T-cell (primary cell): Measurements from ENCODE around the gene LIPK. TPM values are rescaled to one million over a fixed set of nuclear protein-coding genes. Genes with fewer than 3 reads are reported as not detected.
A peak's percentile ranks its signal among the peaks of the same experiment; 100 is the strongest.

Source experiments
- ATAC-seq, 4 experiments: fragments of 200-7000 bp in 3 of 4; fragments of 150-1000 bp in 1 of 4; cut with Tn5 transposase; replicated peaks in 1 of 4; 1 replicate in 3 of 4; 2 replicates in 1 of 4; pipeline ENCODE4 v1.10.0; 2021; ENCODE audit warnings: moderate library complexity in 3 of 4, mild to moderate bottlenecking in 2 of 4, moderate number of reproducible peaks in 1 of 4
- CTCF ChIA-PET, 2 donors: fragments of 300-600 bp; sonication (Branson Sonifier 250); formaldehyde crosslinking; loops; one replicate each; lab custom pipeline; 2022; ENCODE audit warnings: antibody characterized with exemption in 2 of 2; lab: Charles Lee
- POLR2A ChIA-PET, 2 donors: fragments of 300-600 bp; sonication (Branson Sonifier 250); formaldehyde crosslinking; loops; one replicate each; lab custom pipeline; 2022; ENCODE audit warnings: antibody characterized with exemption in 2 of 2; lab: Charles Lee
- DNase-seq, 35 experiments: peaks; one replicate each; pipeline versions ENCODE4 v3.0.0 to v3.0.0-alpha.2; 2013 to 2023
- H3K27ac ChIP-seq: one replicate; pipeline ENCODE4 v1.5.1; 2013; ENCODE audit warnings: low read length
- H3K27me3 ChIP-seq, 2 experiments: replicated peaks in 1 of 2; 1 replicate in 1 of 2; 2 replicates in 1 of 2; pipeline versions ENCODE4 v1.6.1 to v1.7.0; 2013; ENCODE audit warnings: low read length in 1 of 2, mixed read lengths in 1 of 2; ENCODE audit not compliant: control insufficient read depth in 2 of 2, insufficient read depth in 2 of 2; ENCODE audit errors: extremely low read depth in 1 of 2
- H3K36me3 ChIP-seq, 2 donors: 1 replicate in 1 of 2; 2 replicates in 1 of 2; pipeline versions ENCODE4 v1.6.1 to v1.7.0; 2013; ENCODE audit warnings: low read length in 1 of 2; ENCODE audit not compliant: control insufficient read depth in 2 of 2, insufficient read depth in 1 of 2; ENCODE audit errors: extremely low read depth in 1 of 2
- H3K4me1 ChIP-seq, 2 experiments: 1 replicate in 1 of 2; 2 replicates in 1 of 2; pipeline versions ENCODE4 v1.6.1 to v1.7.0; 2013; ENCODE audit warnings: low read length in 2 of 2, mixed read lengths in 1 of 2; ENCODE audit not compliant: insufficient read depth in 2 of 2, control insufficient read depth in 1 of 2; ENCODE audit errors: extremely low read depth in 1 of 2
- H3K4me3 ChIP-seq, 2 donors: 1 replicate in 1 of 2; 2 replicates in 1 of 2; pipeline versions ENCODE4 v1.5.1 to v1.7.0; 2013; ENCODE audit warnings: mild to moderate bottlenecking in 2 of 2, low read length in 1 of 2, moderate library complexity in 1 of 2; ENCODE audit not compliant: control insufficient read depth in 1 of 2; ENCODE audit errors: extremely low read depth in 1 of 2
- H3K9me3 ChIP-seq: 2 replicates; pipeline ENCODE4 v1.7.0; 2013
- H3K27ac Mint-ChIP-seq, 2 donors: one replicate each; pipeline ENCODE4 v1.8.0; 2020 to 2021; ENCODE audit warnings: mild to moderate bottlenecking in 2 of 2, mixed read lengths in 2 of 2
- H3K27me3 Mint-ChIP-seq, 2 donors: one replicate each; pipeline ENCODE4 v1.8.0; 2021 to 2022; ENCODE audit warnings: mixed read lengths in 2 of 2
- H3K36me3 Mint-ChIP-seq: one replicate; pipeline ENCODE4 v1.8.0; 2021; ENCODE audit warnings: mixed read lengths
- H3K4me1 Mint-ChIP-seq, 3 donors: one replicate each; pipeline ENCODE4 v1.8.0; 2020 to 2022; ENCODE audit warnings: mixed read lengths in 3 of 3, mild to moderate bottlenecking in 1 of 3
- H3K4me3 Mint-ChIP-seq, 3 donors: one replicate each; pipeline ENCODE4 v1.8.0; 2020 to 2022; ENCODE audit warnings: mild to moderate bottlenecking in 3 of 3, mixed read lengths in 3 of 3, moderate library complexity in 3 of 3
- H3K9me3 Mint-ChIP-seq, 3 donors: one replicate each; pipeline ENCODE4 v1.8.0; 2020 to 2022; ENCODE audit warnings: mixed read lengths in 3 of 3
- WGBS: methylation state at CpG from one replicate; pipeline ENCODE4 v1.1.5; 2013; ENCODE audit warnings: missing lambda C conversion rate; ENCODE audit not compliant: insufficient coverage; 5-methylcytosine and 5-hydroxymethylcytosine counted together
- total RNA-seq, 35 experiments: library from RNA in 6 of 35; stranded (reverse) in 6 of 35; fragments of 120-200 nt in 1 of 35; gene quantifications; one replicate each; pipeline versions ENCODE4 v1.2.1 to v1.2.4 and lab custom pipeline; 2013 to 2026

Gene LIPK
- total RNA-seq, 5 donors from 2014 or later (not counting 1 experiment from before 2014, with no cell fraction given), result not detected

GRCh38 chr10:88793712-88794299 is 87.8 kb downstream of the LIPK start:
- no CpG with 5 or more reads among the region's 2 CpGs for WGBS
- Mint-ChIP-seq H3K4me1 (peaks cover 7 to 19% (median 19%) of the 10 kb centered on the region in 3 donors), H3K36me3 (no peaks in the 10 kb centered on the region), H3K4me3 (no peak overlapping the region), H3K27ac (no peak overlapping the region), H3K9me3 (no peaks in the 10 kb centered on the region), H3K27me3 (no peaks in the 10 kb centered on the region)
- ChIA-PET POLR2A (no interaction called here), CTCF (no interaction called here)
- ATAC-seq (peak; percentile 31 to 66 (median 54)), DNase-seq (peak in 1 of 35 experiments; percentile 34)
- Histone ChIP-seq H3K9me3 (no peaks in the 10 kb centered on the region), H3K36me3 (no peaks in the 10 kb centered on the region), H3K4me1 (peaks cover 2 to 3% of the 10 kb centered on the region in 2 experiments), H3K4me3 (no peak overlapping the region), H3K27me3 (no peaks in the 10 kb centered on the region), H3K27ac (no peak overlapping the region)

- ChIA-PET POLR2A (no interaction called here), CTCF (no interaction called here)
- Histone ChIP-seq H3K27me3 (no peaks in the 10 kb centered on the region), H3K4me1 (peaks cover 2 to 3% of the 10 kb centered on the region in 2 experiments), H3K4me3 (no peak overlapping the region), H3K36me3 (no peaks in the 10 kb centered on the region), H3K27ac (no peak overlapping the region), H3K9me3 (no peaks in the 10 kb centered on the region)
- WGBS, result no CpG with 5 or more reads among the region's 1 CpG
- Mint-ChIP-seq H3K27ac (no peak overlapping the region), H3K27me3 (no peaks in the 10 kb centered on the region), H3K9me3 (no peaks in the 10 kb centered on the region), H3K4me3 (no peak overlapping the region), H3K36me3 (no peaks in the 10 kb centered on the region), H3K4me1 (peaks cover 7 to 19% (median 19%) of the 10 kb centered on the region in 3 donors)
- no peak for DNase-seq
- no peak for ATAC-seq
These were observed 88.7 kb downstream of the LIPK start for GRCh38 chr10:88794731-88795130.

- POLR2A ChIA-PET, result no interaction called here
- no peak for DNase-seq
These were observed 94.4 kb downstream of the LIPK start for GRCh38 chr10:88800152-88801125.

More at GRCh38 chr10:88800152-88801125, 94.4 kb downstream of the LIPK start:
- Mint-ChIP-seq H3K9me3 (no peaks in the 10 kb centered on the region), H3K36me3 (no peaks in the 10 kb centered on the region), H3K27me3 (no peaks in the 10 kb centered on the region), H3K4me3 (no peak overlapping the region), H3K4me1 (no peaks in the 10 kb centered on the region), H3K27ac (no peak overlapping the region)
- Histone ChIP-seq H3K36me3 (no peaks in the 10 kb centered on the region), H3K27me3 (no peaks in the 10 kb centered on the region), H3K4me1 (no peaks in the 10 kb centered on the region), H3K27ac (no peak overlapping the region), H3K4me3 (no peak overlapping the region), H3K9me3 (no peaks in the 10 kb centered on the region)
- CTCF ChIA-PET, result no interaction called here
- no peak for ATAC-seq
- no CpG with 5 or more reads among the region's 2 CpGs for WGBS

Other genes with a start within 250 kb of the LIPK start
- 1 to 10 TPM; 1.8 to 4.5 (median 3.2) TPM for gene RNLS, start 122.9 kb upstream of the LIPK start, total RNA-seq
- gene LIPJ, start 119.5 kb upstream of the LIPK start, total RNA-seq, result under 1 TPM in 3 of 5 donors, not detected in 2; 0.09 to 0.21 (median 0.16) TPM
- gene LIPF, start 41.8 kb upstream of the LIPK start, total RNA-seq, result not detected
- not detected for gene LIPN, start 53.8 kb downstream of the LIPK start, total RNA-seq
- gene LIPM, start 96.5 kb downstream of the LIPK start, total RNA-seq, result not detected
- gene ANKRD22, start 145.6 kb downstream of the LIPK start, total RNA-seq, result not detected
- gene STAMBPL1, start 174.0 kb downstream of the LIPK start, total RNA-seq, result 10 to 100 TPM; 27.5 to 37.8 (median 34.5) TPM
- gene ACTA2, start 246.5 kb downstream of the LIPK start, total RNA-seq, result 1 to 10 TPM; 4.0 to 7.8 (median 5.3) TPM